GM18951 (cell line): ENCODE data around the gene GABRG3.
"Not testable (repeated sequence)": the region's sequence is repeated elsewhere in the genome, so short reads cannot be mapped to it uniquely, and the experiment has no call there.

Source experiments
- POLR2A ChIP-seq: IDR thresholded peaks from 4 replicates; pipeline ENCODE4 v1.6.1; 2011; ENCODE audit warnings: mild to moderate bottlenecking; ENCODE audit not compliant: insufficient read length, insufficient read depth; ENCODE audit errors: extremely low read depth
- in situ Hi-C: fragments of 300-500 bp; cut with MboI; formaldehyde crosslinking; loops from one replicate; pipeline ENCODE4 v1.12.0; 2022; ENCODE audit warnings: low sequenced_read_pairs, mixed read lengths, inconsistent platforms; ENCODE audit not compliant: unreplicated experiment

GABRG3 gene

DNA sequence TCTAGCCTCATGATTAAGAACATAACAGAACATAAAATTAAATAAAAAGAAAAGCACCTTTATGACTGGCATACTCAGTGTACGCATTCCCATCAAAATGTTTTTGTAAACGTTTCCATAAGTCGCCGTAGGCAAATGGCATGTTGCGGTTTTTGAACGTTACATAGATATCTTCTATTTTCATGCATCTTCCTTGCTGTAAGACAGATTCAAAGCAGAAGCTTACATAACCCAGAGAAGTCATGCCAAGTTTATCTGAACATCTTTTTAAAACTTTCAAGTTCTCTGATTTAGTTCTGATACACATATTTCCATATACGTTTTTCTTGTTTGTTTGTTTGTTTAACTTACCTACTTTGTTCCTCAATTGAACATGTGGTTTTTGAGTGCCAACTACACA is 388.6 kb downstream of the GABRG3 start:
- no peak for TF ChIP-seq POLR2A
- in situ Hi-C loops: no loop called here

- no peak for TF ChIP-seq POLR2A
- in situ Hi-C loops: no loop called here
These were observed 389.3 kb downstream of the GABRG3 start for GRCh38 chr15:27360316-27360715.

DNA sequence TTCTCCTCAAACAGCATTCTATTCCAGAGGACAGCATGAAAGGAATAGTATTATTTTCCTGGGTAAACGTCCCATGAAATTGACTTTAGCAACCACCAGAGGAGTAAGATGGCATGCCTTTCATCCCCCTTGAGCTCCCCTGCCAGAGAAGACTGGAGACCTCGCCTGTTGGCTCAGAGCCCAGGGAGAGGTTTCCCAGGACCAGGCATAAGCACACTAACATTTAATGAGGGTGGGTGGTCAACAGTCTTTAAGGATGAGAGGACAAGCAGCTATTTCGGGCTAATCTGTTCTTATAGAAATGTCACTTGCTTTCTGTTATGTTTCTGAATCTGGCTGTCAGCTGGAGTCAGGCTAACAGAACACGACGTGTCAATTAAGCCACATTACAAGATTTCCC is 390.5 kb downstream of the GABRG3 start:
- TF ChIP-seq POLR2A: no peak
- in situ Hi-C loops: no loop called here

DNA sequence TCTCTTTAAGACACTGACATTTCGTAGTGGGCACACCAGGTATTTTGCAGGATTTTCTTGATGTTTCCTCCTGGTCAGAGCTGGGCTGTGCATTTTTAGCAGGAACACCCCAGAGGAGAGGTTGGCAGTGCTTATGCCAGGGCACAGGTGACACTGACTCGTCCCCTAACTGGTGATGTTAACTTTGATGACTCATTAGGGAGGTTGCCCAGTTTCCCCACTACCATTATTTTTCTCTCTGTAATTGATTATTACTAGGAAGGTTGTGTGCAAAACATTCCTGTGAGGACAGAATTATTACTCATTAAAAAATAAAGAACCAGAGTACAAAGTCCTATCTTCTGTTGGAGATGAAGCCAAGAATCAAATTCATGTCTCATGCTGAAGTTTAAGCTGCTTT is 394.5 kb downstream of the GABRG3 start:
- no peak for TF ChIP-seq POLR2A
- in situ Hi-C loops: no loop called here

DNA sequence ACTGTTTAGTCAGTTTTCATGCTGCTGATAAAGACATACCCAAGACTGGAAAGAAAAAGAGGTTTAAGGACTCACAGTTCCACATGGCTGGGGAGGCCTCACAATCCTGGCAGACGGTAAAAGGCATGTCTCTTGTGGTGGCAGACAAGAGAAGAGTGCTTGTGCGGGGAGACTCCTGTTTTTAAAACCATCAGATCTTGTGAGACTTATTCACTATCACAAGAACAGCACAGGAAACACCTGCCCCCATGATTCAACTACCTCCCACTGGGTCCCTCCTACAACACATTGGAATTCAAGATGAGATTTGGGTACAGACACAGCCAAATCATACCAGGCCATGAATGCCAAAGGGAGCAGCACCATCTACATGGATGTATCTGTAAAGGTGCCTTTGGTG is 406.4 kb downstream of the GABRG3 start:
- in situ Hi-C loops: not testable (repeated sequence)

DNA sequence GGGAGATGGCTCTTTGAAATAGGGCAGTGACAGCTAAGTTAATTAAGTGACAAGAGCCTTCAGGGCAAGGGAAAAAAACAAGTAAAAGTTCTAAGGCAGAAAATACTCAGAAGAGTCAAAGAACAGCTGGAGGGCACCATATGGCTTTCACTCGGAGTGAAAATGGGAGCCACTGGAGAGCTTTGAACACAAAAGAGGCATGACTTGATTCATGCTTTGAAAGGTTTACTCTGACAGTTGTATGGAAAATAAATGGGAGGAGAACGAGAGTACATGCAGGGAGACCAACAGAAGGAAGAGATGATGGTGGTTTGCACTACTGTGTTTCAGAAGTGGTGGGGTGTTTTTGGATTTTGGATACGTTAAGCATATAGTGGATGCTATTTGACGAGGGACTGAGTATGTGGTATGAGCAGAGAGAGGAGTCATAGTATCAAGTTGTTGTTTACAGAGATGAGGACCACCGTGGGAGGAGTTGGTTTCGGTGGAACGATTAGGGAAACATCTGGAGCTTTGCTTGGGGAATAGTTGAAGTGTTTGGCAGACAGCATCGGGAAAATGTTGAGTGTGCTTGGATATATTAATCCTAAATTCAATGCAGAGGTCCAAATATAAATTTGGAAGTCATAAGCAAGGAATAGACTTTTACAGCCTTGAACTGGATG is 411.5 kb downstream of the GABRG3 start:
- TF ChIP-seq POLR2A: no peak
- in situ Hi-C loops: no loop called here

DNA sequence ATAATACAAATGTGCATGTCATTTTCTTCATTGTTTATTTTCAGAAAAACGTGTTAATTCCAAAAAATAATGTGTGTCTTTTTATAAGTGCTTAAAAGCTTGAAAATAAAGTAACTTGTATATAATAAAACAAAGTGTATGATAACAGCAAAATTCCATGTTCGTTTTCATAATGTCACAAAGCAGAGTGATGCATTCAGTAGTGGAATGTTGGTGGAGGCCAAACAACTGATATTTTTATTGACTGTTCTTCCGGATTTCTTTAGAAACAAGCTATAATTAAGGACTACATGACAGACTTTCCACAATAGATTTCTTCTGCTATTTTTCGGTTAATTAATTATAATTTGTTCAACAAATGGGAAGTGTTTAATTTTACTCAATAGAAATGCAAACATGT is 412.7 kb downstream of the GABRG3 start:
- in situ Hi-C loops: no loop called here
- TF ChIP-seq POLR2A: no peak

DNA sequence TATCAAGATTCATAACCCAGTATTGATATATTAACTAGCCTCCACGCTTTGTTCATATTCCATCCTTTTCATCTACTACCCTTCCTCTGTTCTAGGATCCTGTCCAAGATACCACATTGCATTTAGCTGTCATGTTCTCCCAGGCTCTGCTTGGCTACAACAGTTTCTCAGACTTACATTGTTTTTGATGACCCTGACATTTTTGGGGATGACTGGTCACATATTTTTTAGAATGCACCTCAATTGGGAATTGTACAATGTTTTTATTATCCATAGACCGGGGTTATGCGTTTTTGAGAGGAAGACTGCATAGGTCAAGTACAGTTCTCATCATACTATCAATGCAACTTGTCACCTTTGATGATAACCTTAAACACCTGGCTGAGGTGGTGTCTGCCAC is 421.2 kb downstream of the GABRG3 start:
- in situ Hi-C loops: no loop called here
- no peak for TF ChIP-seq POLR2A

- no peak for TF ChIP-seq POLR2A
- in situ Hi-C loops: no loop called here
These were observed 425.5 kb downstream of the GABRG3 start for GRCh38 chr15:27396521-27396920.

GRCh38 chr15:27396996-27397395 is 426.0 kb downstream of the GABRG3 start:
- in situ Hi-C loops: no loop called here
- no peak for TF ChIP-seq POLR2A

- in situ Hi-C loops: no loop called here
- no peak for TF ChIP-seq POLR2A
These were observed 427.7 kb downstream of the GABRG3 start for GRCh38 chr15:27398631-27399161.

DNA sequence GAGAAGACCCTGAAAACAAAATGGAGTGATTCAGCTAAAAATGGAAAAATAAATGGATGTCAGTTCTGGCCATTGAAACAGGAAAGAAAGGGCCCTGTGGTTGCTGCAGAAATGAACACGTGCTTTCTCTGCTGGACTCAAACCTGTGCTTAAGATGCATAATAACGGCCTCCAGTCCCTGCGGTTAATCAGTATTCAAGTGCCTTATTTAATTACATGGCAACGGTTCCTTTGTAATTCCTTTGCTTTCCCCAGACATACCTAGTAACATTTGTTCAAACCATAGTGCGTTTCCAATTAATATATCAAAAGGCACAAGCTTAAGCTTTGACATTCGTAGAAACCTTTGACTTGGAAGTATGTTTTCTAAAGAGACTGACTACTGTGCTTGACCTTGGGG is 428.3 kb downstream of the GABRG3 start:
- in situ Hi-C loops: no loop called here
- TF ChIP-seq POLR2A: no peak

DNA sequence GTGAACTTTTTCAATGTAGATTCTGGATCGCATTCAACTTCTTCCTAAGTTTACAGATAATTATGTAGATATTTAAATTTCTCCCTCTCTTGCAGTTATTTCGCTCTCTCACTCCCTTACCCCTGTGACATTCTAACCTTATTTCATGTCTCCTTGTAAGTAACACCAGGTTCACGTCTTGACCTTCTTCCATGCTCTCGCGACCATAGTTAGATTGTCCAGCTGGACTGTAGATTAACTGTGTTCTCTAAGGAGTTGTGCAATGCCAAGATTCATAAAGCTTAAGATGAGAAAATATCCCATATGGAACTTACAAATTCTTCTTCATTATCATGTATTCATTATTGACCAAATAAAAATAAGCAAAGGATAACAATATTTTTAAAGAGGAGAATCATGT is 430.5 kb downstream of the GABRG3 start:
- TF ChIP-seq POLR2A: no peak
- in situ Hi-C loops: no loop called here

DNA sequence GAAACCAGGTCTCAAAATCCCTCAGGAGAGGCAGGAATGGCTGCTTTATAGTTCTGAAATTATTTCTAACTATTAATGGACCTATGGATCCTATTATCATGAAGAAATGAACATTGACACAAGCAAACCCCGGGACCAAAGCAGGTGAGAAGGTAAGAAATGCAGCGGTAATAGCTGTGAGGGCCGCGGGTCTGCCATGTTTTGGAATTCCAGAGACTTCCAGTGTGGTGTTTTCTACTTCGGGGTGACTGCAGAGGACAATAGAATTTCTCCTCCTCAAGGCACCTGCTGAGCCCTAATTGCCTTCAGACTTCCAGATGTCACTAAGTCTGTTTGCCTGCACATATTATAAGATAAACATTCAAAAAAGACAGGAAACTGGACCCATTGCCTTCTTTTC is 437.4 kb downstream of the GABRG3 start:
- TF ChIP-seq POLR2A: no peak
- in situ Hi-C loops: no loop called here
